Fibroblast of peridontal ligament (primary cell): Measurements from ENCODE around the gene TAF11L8.
"Not testable (repeated sequence)": the region's sequence is repeated elsewhere in the genome, so short reads cannot be mapped to it uniquely, and the experiment has no call there.

Source experiments
- DNase-seq: peaks from one replicate; pipeline ENCODE4 v3.0.0-alpha.2; 2010; ENCODE audit errors: extremely low read depth

The TAF11L8 gene

DNA sequence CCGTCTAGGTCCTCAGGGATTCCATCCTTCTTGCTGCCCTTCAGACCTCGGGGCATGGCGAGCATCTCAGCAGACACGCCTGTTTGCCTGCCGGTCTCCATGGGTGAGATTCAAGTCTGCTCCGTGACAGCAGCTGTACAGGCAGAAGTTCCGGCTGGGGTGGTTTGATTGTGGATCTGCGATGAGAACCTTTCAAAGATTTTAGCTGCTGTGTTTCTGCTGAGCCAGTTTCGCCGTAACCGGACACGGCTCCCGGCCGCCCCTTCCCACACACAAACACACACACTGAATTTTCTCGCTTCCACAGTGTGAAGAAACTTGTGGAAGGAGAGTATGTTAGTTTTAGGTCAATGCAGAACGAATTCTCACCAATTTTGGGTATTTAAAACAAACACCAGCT lies at the start of gene TAF11L8:
Gene TAF11L8, minus strand, starts transcription at position 101 of the 400 bp plus-strand sequence.
- not testable (repeated sequence) for DNase-seq

DNA sequence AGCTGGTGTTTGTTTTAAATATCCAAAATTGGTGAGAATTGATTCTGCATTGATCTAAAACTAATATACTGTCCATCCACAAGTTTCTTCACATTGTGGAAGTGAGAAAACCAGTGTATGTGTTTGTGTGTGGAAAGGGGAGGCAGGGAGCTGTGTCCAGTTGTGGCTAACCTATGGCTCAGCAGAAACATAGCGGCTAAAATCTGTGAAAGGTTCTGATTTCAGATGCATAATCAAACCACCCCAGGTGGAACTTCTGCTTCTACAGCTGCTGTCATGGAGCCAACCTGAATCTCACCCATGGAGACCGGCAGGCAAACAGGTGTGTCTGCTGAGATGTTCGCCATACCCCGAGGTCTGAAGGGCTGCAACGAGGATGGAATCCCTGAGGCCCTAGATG lies 43.4 kb upstream of the TAF11L8 start, which contains the start of gene TAF11L14:
Gene TAF11L14, plus strand, starts transcription at position 301 of the 400 bp plus-strand sequence.
- no peak for DNase-seq

DNA sequence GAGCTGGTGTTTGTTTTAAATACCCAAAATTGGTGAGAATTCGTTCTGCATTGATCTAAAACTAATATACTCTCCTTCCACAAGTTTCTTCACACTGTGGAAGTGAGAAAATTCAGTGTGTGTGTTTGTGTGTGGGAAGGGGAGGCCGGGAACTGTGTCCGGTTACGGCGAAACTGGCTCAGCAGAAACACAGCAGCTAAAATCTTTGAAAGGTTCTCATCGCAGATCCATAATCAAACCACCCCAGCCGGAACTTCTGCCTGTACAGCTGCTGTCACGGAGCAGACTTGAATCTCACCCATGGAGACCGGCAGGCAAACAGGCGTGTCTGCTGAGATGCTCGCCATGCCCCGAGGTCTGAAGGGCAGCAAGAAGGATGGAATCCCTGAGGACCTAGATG lies 41.0 kb upstream of the TAF11L8 start, which contains the start of gene TAF11L13:
Gene TAF11L13, plus strand, starts transcription at position 301 of the 400 bp plus-strand sequence.
- DNase-seq = not testable (repeated sequence)

DNA sequence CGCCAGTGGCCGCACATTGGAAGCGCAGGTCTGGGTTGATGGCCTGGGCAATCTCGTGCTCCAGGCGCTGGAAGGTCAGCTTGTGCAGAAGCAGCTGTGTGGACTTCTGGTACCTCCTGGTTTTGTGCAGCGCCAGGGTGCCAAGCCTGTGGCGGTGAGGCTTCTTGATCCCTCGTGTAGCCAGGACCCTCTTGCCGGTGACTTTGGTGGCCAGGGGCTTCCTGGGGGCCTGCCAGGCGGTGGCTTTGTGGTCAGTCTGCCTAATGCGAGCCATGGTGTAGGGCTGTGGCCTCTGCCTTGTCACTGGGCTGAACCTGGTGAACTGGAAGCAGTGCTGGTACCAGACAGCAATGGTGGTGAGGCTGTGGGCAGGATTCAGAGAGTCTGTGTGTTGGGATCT lies 34.9 kb upstream of the TAF11L8 start:
- DNase-seq = no peak

DNA sequence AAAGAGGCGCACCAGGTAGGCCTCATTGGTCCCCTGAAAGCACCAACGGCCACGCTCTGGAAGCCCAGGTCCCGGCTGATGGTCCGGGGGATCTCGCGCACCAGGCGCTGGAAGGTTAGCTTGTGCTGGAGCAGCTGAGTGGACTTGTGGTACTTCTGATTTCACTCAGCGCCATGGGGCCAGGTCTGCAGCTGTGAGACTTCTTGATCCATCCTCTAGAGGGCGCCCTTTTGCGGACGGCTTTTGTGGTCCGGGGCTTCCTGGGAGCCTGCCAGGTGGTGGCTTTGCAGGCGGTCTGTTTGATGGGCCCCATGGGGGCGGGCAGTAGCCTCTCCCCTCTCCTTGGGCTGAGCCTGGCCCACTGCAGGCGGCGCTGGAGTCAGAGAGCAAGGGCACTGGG lies 29.9 kb upstream of the TAF11L8 start:
- no peak for DNase-seq

DNA sequence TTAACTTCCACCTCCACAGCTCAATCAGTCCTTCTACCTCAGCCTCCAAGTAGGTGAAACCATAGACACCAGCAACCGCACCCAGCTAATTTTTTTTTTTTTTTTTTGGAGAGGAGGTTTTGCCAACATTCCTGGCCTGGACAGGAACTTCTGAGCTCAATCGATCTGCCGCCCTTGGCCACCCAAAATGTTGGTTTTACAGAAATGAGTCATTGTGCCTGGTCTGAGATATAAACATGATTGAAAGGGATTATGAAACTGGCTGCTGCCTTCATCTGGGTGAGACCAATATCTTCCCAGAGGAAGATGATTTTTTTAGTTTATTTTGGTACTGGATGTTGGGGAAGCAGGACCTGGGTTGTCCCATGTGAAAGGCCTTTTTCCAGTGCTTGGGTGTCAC lies 28.6 kb upstream of the TAF11L8 start:
- DNase-seq = no peak

DNA sequence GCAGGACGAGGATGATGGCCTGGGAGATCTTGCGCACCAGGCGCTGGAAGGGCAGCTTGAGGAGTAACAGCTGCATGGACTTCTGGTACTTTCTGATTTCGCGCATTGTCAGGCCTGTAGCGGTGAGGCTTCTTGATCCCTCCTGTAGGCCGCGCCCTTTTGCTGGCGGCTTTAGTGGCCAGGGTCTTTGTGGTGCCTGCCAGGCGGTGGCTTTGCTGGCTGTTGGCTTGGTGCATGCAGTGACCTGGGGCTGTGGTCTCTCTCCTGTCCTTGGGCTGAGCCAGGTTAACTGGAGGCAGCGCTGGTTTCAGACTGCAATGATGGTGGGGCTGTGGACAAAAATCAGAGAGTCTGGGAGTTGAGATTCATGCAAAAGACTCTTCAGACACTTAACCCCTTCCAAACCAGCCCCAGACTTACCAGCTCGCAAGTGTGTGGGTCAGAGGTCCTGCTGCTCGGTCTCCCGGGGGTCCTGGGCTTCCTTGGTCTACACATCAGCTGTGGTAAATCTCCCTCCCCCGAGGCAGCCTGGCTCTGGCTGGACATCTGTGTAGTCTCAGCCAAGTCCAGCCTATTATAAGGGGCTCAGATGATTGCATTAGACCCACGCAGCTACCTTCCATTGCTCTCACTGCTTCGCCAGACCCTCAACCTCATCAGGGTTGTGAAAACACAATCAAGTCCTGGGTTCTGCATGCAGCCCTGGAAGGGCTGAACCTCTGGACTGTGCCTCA lies 24.3 kb upstream of the TAF11L8 start:
- DNase-seq = no peak

DNA sequence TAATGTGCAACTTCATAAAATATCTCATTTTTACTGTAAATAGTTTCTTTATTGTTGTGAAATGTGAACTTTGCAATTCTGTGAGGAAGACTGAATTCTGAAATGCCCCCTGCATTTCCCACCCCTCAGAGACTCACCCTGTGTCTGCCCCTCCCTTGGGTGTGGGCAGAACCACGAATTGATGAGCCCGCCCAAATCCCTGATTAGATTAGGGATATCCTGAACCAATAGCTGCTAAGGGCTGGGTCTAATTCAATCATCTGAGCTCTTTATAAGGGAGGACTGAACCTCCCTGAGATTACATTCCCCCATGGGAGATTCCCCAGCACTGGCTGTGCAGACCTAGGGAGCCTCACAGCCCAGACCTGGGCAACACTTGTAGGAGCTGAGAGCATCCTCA lies 19.3 kb upstream of the TAF11L8 start, which contains the start of gene TAF11L12:
Gene TAF11L12, plus strand, starts transcription at position 301 of the 400 bp plus-strand sequence.
- not testable (repeated sequence) for DNase-seq

DNA sequence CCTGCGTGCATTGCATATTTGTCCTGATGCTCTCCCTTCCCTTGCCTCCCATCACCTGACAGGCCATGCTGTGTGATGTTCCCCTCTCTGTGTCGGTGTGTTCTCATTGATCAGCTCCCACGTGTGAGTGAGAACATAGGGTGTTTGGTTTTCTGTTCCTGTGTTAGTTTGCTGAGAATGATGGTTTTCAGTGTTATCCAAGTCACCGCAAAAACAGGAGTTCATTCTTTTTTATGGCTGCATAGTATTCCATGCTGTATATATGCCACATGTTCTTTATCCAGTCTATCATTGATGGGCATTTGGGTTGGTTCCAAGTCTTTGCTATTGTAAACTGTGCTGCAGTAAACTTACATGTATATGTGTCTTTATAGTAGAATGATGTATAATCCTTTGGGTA lies 16.7 kb upstream of the TAF11L8 start:
- DNase-seq = not testable (repeated sequence)

DNA sequence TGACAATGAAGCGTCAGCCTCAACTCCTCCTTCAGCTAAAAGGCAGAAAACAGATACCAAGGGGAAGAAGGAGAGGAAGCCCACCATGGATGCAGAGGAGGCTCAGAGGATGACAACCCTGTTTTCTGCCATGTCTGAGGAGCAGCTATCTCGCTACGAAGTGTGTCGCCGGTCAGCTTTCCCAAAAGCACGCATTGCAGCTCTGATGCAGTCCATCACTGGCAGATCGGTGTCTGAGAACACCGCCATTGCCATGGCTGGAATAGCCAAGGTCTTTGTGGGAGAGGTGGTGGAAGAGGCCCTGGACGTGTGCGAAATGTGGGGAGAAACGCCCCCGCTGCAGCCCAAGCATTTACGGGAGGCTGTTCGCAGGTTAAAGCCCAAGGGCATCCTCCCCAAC lies 14.2 kb upstream of the TAF11L8 start:
- DNase-seq = no peak

DNA sequence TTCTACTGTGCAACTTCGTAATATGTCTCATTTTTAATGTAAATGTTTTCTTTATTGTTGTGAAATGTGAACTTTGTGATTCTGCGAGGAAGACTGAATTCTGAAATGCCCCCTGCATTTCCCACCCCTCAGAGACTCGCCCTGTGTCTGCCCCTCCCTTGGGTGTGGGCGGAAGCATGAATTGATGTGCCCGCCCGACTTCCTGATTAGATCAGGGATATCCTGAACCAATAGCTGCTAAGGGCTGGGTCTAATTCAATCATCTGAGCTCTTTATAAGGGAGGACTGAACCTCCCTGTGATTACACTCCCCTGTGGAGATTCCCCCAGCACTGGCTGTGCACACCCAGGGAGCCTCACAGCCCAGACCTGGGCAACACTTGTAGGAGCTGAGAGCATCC lies 13.1 kb upstream of the TAF11L8 start, which contains the start of gene TAF11L11:
Gene TAF11L11, plus strand, starts transcription at position 304 of the 400 bp plus-strand sequence.
- DNase-seq = not testable (repeated sequence)

DNA sequence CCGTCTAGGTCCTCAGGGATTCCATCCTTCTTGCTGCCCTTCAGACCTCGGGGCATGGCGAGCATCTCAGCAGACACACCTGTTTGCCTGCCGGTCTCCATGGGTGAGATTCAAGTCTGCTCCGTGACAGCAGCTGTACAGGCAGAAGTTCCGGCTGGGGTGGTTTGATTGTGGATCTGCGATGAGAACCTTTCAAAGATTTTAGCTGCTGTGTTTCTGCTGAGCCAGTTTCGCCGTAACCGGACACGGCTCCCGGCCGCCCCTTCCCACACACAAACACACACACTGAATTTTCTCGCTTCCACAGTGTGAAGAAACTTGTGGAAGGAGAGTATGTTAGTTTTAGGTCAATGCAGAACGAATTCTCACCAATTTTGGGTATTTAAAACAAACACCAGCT lies 7.0 kb upstream of the TAF11L8 start, which contains the start of gene TAF11L10:
Gene TAF11L10, minus strand, starts transcription at position 101 of the 400 bp plus-strand sequence.
- not testable (repeated sequence) for DNase-seq

DNA sequence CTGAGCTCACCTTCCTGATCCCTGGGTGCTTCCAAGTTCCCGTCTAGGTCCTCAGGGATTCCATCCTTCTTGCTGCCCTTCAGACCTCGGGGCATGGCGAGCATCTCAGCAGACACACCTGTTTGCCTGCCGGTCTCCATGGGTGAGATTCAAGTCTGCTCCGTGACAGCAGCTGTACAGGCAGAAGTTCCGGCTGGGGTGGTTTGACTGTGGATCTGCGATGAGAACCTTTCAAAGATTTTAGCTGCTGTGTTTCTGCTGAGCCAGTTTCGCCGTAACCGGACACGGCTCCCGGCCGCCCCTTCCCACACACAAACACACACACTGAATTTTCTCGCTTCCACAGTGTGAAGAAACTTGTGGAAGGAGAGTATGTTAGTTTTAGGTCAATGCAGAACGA lies 3.5 kb upstream of the TAF11L8 start, which contains the start of gene TAF11L9:
Gene TAF11L9, minus strand, starts transcription at position 140 of the 400 bp plus-strand sequence.
- DNase-seq = not testable (repeated sequence)

DNA sequence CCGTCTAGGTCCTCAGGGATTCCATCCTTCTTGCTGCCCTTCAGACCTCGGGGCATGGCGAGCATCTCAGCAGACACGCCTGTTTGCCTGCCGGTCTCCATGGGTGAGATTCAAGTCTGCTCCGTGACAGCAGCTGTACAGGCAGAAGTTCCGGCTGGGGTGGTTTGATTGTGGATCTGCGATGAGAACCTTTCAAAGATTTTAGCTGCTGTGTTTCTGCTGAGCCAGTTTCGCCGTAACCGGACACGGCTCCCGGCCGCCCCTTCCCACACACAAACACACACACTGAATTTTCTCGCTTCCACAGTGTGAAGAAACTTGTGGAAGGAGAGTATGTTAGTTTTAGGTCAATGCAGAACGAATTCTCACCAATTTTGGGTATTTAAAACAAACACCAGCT lies 5.1 kb downstream of the TAF11L8 start, which contains the start of gene TAF11L7:
Gene TAF11L7, minus strand, starts transcription at position 101 of the 400 bp plus-strand sequence.
- DNase-seq = not testable (repeated sequence)
